ENCODE results near the gene TRH.

DNA sequence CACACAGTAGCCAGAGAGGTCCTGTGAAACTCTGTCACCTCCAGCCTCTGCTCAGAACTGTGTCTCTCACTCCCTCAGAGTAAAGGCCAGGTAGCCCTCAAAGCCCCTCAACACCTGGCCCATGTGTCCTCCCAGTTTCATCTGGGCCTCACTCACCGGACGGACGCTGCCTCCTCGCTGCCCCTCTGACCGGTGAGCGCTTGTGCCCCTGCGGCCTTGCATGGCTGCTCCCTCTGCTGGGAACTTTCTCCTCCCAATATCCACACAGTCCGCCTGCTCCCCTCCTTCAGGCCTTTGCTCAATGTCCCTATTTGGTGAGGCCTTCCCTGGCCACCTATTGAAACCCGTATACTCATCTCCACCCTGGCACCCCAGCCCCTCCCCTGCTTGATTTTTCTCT lies 36.8 kb upstream of the TRH start:
- TF ChIP-seq, protein P1, sequence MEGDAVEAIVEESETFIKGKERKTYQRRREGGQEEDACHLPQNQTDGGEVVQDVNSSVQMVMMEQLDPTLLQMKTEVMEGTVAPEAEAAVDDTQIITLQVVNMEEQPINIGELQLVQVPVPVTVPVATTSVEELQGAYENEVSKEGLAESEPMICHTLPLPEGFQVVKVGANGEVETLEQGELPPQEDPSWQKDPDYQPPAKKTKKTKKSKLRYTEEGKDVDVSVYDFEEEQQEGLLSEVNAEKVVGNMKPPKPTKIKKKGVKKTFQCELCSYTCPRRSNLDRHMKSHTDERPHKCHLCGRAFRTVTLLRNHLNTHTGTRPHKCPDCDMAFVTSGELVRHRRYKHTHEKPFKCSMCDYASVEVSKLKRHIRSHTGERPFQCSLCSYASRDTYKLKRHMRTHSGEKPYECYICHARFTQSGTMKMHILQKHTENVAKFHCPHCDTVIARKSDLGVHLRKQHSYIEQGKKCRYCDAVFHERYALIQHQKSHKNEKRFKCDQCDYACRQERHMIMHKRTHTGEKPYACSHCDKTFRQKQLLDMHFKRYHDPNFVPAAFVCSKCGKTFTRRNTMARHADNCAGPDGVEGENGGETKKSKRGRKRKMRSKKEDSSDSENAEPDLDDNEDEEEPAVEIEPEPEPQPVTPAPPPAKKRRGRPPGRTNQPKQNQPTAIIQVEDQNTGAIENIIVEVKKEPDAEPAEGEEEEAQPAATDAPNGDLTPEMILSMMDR (IDR thresholded peaks at IDR 0.05) = no peak
- no peak for TF ChIP-seq POLR2A (IDR thresholded peaks at IDR 0.05)

All from tibial nerve (tissue), 3 donors.